ENCODE results near the gene KIAA0586.
"Not testable (repeated sequence)": the region's sequence is repeated elsewhere in the genome, so short reads cannot be mapped to it uniquely, and the experiment has no call there.

DNA sequence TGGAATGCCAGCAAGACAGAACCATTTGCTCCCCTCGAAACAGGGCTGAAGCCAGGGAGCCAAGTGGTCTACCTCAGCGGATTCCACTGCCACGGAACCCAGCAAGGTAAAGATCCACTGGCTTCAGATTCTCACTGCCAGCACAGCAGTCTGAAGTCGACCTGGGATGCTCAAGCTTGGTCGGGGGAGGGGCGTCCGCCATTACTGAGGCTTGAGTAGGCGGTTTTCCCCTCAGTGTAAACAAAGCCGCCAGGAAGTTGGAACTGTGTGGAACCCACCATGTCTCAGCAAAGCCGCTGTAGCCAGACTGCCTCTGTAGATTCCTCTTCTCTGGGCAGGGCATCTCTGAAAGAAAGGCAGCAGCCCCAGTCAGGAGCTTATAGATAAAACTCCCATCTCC lies 98.2 kb downstream of the KIAA0586 start:
- TF ChIP-seq POLR2A (IDR thresholded peaks at IDR 0.05; ENCODE audit: insufficient read depth in 1 of 2, low read depth in 2 of 2, low read length in 2 of 2); REST (IDR thresholded peaks at IDR 0.05; ENCODE audit: borderline replicate concordance in 1 of 2, low read depth in 1 of 2, low read length in 2 of 2); HOMEZ (CRISPR knock-in tag; IDR thresholded peaks at IDR 0.05; ENCODE audit: low read depth); CTCF (CRISPR knock-in tag; IDR thresholded peaks at IDR 0.05); SNRNP70 (IDR thresholded peaks at IDR 0.05; ENCODE audit: low read depth, low read length); MAZ (IDR thresholded peaks at IDR 0.05; ENCODE audit: borderline replicate concordance, low read depth, low read length); MAZ (CRISPR knock-in tag; IDR thresholded peaks at IDR 0.05; ENCODE audit: low read depth): not testable (repeated sequence)
- TF ChIP-seq, protein P1, sequence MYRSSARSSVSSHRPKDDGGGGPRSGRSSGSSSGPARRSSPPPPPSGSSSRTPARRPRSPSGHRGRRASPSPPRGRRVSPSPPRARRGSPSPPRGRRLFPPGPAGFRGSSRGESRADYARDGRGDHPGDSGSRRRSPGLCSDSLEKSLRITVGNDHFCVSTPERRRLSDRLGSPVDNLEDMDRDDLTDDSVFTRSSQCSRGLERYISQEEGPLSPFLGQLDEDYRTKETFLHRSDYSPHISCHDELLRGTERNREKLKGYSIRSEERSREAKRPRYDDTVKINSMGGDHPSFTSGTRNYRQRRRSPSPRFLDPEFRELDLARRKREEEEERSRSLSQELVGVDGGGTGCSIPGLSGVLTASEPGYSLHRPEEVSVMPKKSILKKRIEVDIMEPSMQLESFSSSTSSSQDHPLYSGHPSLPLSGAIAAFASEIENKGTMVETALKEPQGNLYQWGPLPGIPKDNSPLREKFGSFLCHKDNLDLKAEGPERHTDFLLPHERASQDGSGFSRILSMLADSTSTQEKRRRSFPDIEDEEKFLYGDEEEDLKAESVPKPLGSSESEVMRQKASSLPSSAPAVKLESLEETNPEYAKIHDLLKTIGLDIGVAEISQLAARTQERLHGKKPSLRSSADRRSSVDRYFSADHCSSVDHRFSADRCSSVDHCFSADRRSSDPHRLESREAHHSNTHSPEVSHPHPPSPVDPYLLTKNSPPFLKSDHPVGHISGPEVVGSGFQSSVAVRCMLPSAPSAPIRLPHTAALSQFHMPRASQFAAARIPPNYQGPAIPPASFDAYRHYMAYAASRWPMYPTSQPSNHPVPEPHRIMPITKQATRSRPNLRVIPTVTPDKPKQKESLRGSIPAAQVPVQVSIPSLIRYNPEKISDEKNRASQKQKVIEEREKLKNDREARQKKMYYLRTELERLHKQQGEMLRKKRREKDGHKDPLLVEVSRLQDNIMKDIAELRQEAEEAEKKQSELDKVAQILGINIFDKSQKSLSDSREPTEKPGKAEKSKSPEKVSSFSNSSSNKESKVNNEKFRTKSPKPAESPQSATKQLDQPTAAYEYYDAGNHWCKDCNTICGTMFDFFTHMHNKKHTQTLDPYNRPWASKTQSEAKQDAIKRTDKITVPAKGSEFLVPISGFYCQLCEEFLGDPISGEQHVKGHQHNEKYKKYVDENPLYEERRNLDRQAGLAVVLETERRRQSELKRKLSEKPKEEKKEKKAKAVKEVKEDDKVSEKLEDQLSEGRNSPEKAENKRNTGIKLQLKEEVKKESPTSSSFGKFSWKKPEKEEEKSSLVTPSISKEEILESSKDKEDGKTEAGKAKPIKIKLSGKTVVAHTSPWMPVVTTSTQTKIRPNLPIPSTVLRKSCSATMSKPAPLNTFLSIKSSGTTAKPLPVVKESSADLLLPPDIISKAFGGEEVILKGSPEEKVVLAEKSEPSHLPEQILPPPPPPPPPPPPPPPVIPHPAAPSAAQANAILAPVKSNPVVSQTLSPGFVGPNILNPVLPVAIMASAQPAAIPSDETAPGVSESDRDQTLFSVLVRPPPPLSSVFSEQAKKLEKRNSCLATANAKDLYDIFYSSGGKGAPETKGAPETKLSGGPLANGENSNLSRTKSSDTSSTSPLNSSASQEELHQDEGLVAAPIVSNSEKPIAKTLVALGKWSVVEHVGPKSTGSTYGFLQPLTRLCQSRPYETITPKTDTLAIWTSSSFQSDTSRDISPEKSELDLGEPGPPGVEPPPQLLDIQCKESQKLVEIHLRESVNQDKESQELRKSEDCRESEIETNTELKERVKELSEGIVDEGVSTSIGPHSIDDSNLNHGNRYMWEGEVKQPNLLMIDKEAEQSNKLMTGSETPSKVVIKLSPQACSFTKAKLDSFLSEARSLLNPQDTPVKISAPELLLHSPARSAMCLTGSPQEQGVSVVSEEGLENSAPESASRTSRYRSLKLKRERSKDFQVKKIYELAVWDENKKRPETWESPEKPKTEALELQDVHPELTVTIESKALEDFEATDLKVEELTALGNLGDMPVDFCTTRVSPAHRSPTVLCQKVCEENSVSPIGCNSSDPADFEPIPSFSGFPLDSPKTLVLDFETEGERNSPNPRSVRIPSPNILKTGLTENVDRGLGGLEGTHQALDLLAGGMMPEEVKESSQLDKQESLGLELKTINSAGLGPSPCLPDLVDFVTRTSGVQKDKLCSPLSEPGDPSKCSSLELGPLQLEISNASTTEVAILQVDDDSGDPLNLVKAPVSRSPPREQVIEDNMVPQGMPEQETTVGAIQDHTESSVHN (CRISPR knock-in tag; IDR thresholded peaks at IDR 0.05) = not testable (repeated sequence)

Data from HepG2 (cell line).